H1 (cell line): ENCODE measurements around the gene PLCB4. TPM values are rescaled to one million over a fixed set of nuclear protein-coding genes. Genes with fewer than 3 reads are reported as not detected.

Experiments used
- NRF1 ChIP-seq: IDR thresholded peaks from 2 replicates; pipeline ENCODE4 v1.6.1; 2011; ENCODE audit warnings: mild to moderate bottlenecking, low read depth, low read length, improper control_type of control experiment
- RXRA ChIP-seq: IDR thresholded peaks from 2 replicates; pipeline ENCODE4 v1.6.1; 2011; ENCODE audit warnings: low read depth, mild to moderate bottlenecking, low read length, moderate library complexity; ENCODE audit not compliant: insufficient read depth
- SRF ChIP-seq: IDR thresholded peaks from 2 replicates; pipeline ENCODE4 v1.6.1; 2011; ENCODE audit warnings: mild to moderate bottlenecking, low read depth, low read length, moderate library complexity
- polyA plus RNA-seq, 7 experiments: library from polyadenylated mRNA; depleted of rRNA in 3 of 7; stranded (reverse) in 5 of 7; unstranded in 2 of 7; fragments of >200 nt in 5 of 7; fragments of 200-250 nt in 2 of 7; gene quantifications; 1 replicate in 5 of 7; 2 replicates in 1 of 7; 4 replicates in 1 of 7; pipeline versions ENCODE4 v1.2.1 to v1.2.3, GENCODE V29; 2011 to 2013; ENCODE audit warnings: missing spikeins in 2 of 7, mixed read lengths in 2 of 7
- total RNA-seq: library from RNA; stranded (reverse); fragmentation: NEBNext Ultra II Directional; extraction: Animal tissue kit (Norgen Biotek cat#: 25700); gene quantifications from 2 replicates; pipeline ENCODE4 v1.2.1, GENCODE V29; 2021

PLCB4 gene
- total and polyA plus RNA-seq, 2 of the 8 experiments (the other 6 are each of a cell fraction or from before 2014, with no cell fraction given), result 3.2 to 14.1 TPM

- TF ChIP-seq RXRA, result no peak
- no peak for TF ChIP-seq SRF
- no peak for TF ChIP-seq NRF1
Observed at GRCh38 chr20:9413001-9413400, 344.1 kb downstream of the PLCB4 start (continued).
